Uterus (tissue), 2 donors: ENCODE data around the gene CERS6.

Experiments used
- POLR2A ChIP-seq, 2 donors: fragments of 450-650 bp; IDR thresholded peaks; one replicate each; pipeline ENCODE4 v1.6.1; 2016; ENCODE audit warnings: antibody characterized with exemption in 2 of 2, mild to moderate bottlenecking in 1 of 2, moderate library complexity in 1 of 2
- TF ChIP-seq, protein P1 (sequence below), 4 experiments: fragments of 200-600 bp in 2 of 4; fragments of 450-650 bp in 2 of 4; sonication (generic) in 2 of 4; IDR thresholded peaks; one replicate each; pipeline ENCODE4 v1.5.1; 2016 to 2019; ENCODE audit warnings: antibody characterized with exemption in 4 of 4, mild to moderate bottlenecking in 2 of 4, moderate library complexity in 1 of 4

DNA sequence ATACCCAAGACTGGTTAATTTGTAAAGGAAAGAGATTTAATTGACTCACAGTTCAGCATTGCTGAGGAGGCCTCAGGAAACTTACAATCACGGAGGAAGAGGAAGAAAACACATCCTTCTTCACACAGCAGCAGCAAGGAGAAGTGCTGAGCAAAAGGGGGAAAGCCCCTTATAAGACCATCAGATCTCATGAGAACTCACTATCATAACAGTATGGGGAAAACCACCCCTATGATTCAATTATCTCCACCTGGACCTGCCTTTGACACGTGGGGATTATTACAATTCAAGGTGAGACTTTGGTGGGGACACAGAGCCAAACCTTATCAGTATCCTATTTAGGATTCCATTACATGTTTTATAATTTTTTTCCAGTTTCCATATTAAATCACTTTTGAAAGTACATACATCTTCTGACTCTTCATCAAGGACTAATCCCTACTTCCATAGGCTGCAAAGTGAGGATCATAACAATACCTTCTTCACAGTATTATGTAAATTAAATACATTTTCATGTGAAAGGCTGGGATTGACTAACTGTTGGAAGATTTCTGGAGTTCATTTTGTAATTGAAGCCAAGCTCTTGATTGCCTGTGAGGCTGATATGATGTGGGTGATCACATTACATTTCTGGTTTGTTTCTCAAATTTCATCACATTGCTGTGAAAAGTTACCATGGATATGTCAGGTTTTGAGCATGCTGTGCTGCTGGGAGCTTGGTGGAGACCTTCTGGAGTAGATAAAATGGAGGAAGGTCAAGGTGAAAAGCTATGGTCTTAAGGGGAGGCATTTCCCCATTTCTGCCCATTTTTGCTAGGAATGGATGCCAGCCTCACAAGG, 31.7 kb upstream of the CERS6 start:
- TF ChIP-seq, protein P1, sequence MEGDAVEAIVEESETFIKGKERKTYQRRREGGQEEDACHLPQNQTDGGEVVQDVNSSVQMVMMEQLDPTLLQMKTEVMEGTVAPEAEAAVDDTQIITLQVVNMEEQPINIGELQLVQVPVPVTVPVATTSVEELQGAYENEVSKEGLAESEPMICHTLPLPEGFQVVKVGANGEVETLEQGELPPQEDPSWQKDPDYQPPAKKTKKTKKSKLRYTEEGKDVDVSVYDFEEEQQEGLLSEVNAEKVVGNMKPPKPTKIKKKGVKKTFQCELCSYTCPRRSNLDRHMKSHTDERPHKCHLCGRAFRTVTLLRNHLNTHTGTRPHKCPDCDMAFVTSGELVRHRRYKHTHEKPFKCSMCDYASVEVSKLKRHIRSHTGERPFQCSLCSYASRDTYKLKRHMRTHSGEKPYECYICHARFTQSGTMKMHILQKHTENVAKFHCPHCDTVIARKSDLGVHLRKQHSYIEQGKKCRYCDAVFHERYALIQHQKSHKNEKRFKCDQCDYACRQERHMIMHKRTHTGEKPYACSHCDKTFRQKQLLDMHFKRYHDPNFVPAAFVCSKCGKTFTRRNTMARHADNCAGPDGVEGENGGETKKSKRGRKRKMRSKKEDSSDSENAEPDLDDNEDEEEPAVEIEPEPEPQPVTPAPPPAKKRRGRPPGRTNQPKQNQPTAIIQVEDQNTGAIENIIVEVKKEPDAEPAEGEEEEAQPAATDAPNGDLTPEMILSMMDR (IDR thresholded peaks at IDR 0.05): no peak
- no peak for TF ChIP-seq POLR2A (IDR thresholded peaks at IDR 0.05)
